LNCaP clone FGC (cell line): ENCODE data around the gene WDR76.

Experiments used
- DNase-seq: peaks from one replicate; pipeline ENCODE4 v3.0.0-alpha.2; 2011; ENCODE audit warnings: low read depth
- H3K4me3 ChIP-seq: 2 replicates; pipeline ENCODE4 v1.5.1; 2011; ENCODE audit warnings: mild to moderate bottlenecking, low read depth, low read length, control low read depth
- TF ChIP-seq, protein P1 (sequence below): IDR thresholded peaks from 2 replicates; pipeline ENCODE4 v1.5.1; 2012; ENCODE audit warnings: mild to moderate bottlenecking; ENCODE audit not compliant: control insufficient read depth, insufficient read depth; ENCODE audit errors: extremely low read depth

Gene WDR76

DNA sequence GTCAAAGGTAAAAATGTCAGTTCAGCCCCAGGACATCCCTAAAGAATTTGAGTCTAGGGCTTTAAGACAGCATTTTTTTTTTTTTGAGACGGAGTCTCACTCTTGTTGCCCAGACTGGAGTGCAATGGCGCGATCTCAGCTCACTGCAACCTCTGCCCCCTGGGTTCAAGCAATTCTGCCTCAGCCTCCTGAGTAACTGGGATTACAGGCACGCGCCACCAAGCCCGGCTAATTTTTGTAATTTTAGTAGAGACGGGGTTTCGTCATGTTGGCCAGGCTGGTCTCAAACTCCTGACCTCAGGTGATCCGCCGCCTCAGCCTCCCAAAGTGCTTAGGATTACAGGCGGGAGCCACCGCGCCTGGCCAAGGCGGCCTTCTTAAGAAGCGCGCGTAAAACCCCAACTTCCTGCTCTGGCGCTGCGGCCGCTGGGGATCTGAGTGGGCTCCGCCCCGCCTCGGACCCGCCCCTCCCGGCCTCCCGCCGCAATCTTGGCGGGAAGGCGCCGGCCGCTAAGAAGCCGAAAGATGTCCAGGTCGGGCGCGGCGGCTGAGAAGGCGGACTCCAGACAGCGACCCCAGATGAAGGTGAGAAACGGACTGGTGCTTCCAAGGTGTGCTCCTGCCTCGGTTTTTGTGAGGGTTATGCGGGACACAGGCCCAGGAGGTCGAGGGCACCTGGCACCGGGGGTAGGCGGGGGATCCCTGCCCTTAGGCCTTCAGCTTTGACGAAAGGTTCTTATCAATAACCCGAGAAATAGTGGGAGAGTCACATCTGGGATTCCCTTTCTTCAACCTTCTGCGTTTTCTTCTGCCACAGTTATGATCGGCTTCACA, at the start of gene WDR76:
WDR76 (plus strand) TSS at position 495 of the 834 bp plus-strand sequence; CDS start at position 526, 31 bp downstream.
- H3K4me3 ChIP-seq, result peak within 1 kb of the TSS; percentile 45
- DNase-seq, result peak; percentile 11
- TF ChIP-seq, protein P1, sequence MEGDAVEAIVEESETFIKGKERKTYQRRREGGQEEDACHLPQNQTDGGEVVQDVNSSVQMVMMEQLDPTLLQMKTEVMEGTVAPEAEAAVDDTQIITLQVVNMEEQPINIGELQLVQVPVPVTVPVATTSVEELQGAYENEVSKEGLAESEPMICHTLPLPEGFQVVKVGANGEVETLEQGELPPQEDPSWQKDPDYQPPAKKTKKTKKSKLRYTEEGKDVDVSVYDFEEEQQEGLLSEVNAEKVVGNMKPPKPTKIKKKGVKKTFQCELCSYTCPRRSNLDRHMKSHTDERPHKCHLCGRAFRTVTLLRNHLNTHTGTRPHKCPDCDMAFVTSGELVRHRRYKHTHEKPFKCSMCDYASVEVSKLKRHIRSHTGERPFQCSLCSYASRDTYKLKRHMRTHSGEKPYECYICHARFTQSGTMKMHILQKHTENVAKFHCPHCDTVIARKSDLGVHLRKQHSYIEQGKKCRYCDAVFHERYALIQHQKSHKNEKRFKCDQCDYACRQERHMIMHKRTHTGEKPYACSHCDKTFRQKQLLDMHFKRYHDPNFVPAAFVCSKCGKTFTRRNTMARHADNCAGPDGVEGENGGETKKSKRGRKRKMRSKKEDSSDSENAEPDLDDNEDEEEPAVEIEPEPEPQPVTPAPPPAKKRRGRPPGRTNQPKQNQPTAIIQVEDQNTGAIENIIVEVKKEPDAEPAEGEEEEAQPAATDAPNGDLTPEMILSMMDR, result no peak

DNA sequence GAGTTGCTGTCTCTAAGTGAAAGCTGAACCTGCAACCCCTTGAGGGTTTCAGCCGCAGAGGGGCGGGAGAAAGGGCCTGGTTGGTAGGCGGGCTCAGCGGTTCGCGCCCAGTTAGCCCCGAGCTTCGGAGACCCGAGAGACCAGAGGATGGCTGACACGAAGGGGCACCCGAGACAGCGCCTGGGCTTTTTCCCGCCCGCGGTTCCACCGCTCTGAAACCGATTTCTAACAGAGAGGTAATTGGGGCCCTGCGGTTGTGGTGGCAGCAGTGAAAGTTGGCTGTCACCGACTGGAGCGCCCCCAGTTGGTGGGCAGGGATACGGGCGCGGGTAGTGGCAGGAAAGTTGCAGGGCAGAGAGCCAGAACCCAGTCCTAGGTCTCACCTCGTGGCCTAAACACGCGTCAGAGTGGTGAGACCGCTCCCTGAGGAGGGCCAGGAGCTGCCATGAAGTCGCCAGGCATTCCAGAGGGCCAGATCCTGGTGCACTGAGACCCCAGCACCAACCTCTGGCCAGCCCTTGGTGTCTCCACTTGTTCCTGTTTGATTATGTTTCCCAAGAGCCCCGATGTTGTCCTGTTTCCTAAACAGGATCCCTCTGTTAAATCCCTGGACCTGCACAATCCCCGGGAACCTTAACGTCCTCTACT, 49.4 kb upstream of the WDR76 start:
- TF ChIP-seq, protein P1, result peak; percentile 81
- DNase-seq, result peak; percentile 52
- peak overlapping the region; percentile 98 for H3K4me3 ChIP-seq

DNA sequence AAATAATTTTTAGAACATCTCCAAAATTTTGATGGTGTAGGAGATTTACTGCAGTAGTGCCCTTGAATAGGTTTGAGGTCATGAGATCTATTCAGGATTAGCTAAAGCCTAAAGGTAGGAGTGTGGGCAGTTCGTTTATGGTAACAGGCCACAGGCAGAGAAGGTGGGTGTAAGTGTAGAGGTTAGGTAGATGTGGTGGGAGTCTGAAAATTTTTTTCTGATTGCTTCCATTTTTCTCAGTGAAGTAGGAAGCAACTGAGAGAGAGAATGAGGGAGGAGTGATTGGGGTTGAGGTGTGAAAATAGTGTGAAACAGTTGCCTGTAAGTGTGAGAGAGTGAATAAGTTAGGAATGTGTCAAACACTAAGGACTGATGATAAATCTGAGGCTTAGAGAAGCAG, 47.8 kb upstream of the WDR76 start:
- H3K4me3 ChIP-seq, result no peak overlapping the region
- TF ChIP-seq, protein P1, result no peak
- no peak for DNase-seq

DNA sequence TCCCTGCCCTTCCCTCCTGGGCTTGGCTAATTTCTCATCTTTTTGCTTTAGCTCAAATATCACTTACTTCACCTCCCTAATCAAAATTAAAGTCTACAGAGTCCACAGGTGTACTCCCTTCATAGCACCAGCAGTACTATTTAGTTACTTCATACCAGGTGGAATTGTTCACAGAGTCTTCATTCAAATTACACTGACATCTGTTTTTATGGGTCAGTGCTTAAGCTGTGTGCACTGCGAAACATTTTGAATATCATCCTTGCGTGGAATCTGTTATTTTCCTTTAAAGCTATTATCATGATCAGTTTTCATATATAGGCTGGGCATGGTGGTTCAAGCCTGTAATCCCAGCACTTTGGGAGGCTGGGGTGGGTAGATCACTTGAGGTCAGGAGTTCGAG, 37.4 kb upstream of the WDR76 start:
- H3K4me3 ChIP-seq, result no peak overlapping the region
- no peak for DNase-seq
- TF ChIP-seq, protein P1, result no peak

DNA sequence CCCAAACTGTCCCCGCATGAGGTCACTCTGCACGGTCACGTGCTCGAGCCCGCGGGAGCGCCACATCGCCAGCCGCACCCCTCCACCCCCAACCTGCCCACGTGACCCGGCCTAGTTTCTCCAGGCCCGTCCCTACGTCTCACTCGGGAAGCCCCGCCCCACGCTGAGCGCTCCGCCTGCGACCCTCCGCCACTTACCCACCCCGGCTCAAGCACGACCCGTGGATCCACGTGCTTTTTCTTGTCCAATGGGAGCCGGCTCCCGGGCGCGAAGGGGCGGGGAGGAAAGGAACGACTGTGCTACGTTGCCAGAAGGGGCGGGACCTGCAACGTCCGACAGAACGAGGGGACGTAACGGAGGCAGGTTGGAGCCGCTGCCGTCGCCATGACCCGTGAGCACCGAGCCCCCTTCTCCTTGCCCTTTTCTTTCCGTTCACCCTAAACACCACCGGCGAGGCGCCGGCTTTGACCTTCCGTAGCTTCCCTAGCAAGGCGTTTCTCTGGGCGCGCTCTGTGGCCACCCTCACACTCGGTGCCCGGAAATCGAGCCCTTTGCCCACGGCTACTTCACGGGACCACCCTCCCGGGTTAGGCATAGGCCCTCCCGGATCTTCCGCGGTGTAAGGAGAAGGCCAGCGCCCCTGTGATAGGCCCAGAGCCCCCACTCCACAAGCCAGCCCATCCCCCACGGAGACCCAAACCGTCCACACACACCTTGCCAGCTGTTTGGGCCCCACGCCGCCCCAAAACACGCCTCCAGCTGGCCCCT, 34.6 kb upstream of the WDR76 start, which contains the start of gene SERF2:
SERF2 (plus strand) TSS at position 328 of the 768 bp plus-strand sequence; CDS start at position 385, 57 bp downstream.
- TF ChIP-seq, protein P1, result no peak

DNA sequence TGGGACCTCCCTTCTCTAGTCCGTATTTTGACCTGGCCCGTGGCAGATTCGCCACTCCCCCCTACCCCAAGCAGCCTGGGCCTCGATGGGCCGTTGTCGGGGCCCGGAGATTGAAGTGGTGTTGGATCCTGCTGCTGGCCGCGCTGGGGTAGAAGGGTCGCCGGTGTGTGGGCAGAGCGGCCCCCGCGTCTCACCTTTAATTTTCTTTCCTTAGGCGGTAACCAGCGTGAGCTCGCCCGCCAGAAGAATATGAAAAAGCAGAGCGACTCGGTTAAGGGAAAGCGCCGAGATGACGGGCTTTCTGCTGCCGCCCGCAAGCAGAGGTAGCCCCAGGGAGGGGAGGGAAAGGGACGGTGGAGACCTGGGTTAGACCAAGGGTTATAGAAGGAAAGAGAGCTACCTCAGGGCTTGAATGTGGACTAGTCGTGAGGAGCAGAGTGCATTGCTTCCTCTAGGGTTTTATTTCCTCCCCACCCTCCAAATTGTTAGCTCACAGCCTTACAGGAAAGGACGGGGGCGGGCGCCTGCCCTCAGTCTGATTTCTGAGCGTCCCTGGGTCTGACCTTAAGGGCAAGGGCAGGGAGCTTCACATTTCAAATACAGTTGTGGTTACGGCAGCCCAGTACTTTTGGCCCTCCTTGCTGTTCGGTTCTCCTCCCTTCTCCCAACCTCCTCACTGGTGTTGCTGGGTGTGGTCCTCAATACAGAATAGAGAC, 33.9 kb upstream of the WDR76 start:
- H3K4me3 ChIP-seq, result peak overlapping the region; percentile 91
- TF ChIP-seq, protein P1, result no peak
- no peak for DNase-seq

More for the DNA sequence above, 34.6 kb upstream of the WDR76 start, which contains the start of gene SERF2:
- peak; percentile 98 for DNase-seq
- peak within 1 kb of the TSS; percentile 91 for H3K4me3 ChIP-seq
